DOHH2 (cell line): ENCODE results near the gene TLR9.

ENCODE experiments used
- H3F3A ChIP-seq: fragments of 200-600 bp; sonication (generic), shearing (Covaris generic); 2 replicates; pipeline ENCODE4 v1.6.0; 2016; ENCODE audit warnings: antibody characterized with exemption, mild to moderate bottlenecking; ENCODE audit not compliant: control insufficient read depth, insufficient read depth
- H3K27ac ChIP-seq: fragments of 200-600 bp; sonication (generic); 2 replicates; pipeline ENCODE4 v1.5.1; 2014; ENCODE audit warnings: low read depth, mild to moderate bottlenecking, low read length, moderate library complexity
- H3K27me3 ChIP-seq: fragments of 200-600 bp; sonication (generic); 2 replicates; pipeline ENCODE4 v1.6.1; 2014; ENCODE audit warnings: mild to moderate bottlenecking, low read length, mixed read lengths; ENCODE audit not compliant: control insufficient read depth
- H3K36me3 ChIP-seq: fragments of 200-600 bp; sonication (generic); 2 replicates; pipeline ENCODE4 v1.6.1; 2014; ENCODE audit warnings: mild to moderate bottlenecking, low read length, moderate library complexity, mixed read lengths; ENCODE audit not compliant: control insufficient read depth
- H3K4me1 ChIP-seq: fragments of 200-600 bp; sonication (generic); 2 replicates; pipeline ENCODE4 v1.6.1; 2014; ENCODE audit warnings: mild to moderate bottlenecking, low read length, mixed read lengths; ENCODE audit not compliant: control insufficient read depth
- H3K4me2 ChIP-seq: fragments of 200-600 bp; sonication (generic); 2 replicates; pipeline ENCODE4 v1.6.0; 2014; ENCODE audit warnings: mild to moderate bottlenecking, low read length, moderate library complexity
- H3K4me3 ChIP-seq: fragments of 200-600 bp; sonication (generic); 2 replicates; pipeline ENCODE4 v1.5.1; 2014; ENCODE audit warnings: mild to moderate bottlenecking, low read length, mixed read lengths
- H3K79me2 ChIP-seq: fragments of 200-600 bp; sonication (generic); 2 replicates; pipeline ENCODE4 v1.6.1; 2014; ENCODE audit warnings: mild to moderate bottlenecking, low read length, mixed read lengths; ENCODE audit not compliant: control insufficient read depth
- H3K9me2 ChIP-seq: fragments of 200-600 bp; sonication (generic); replicated peaks from 2 replicates; pipeline ENCODE4 v1.6.1; 2014; ENCODE audit warnings: mild to moderate bottlenecking, low read length, mixed read lengths; ENCODE audit not compliant: control insufficient read depth
- H3K9me3 ChIP-seq: fragments of 200-600 bp; sonication (generic); 2 replicates; pipeline ENCODE4 v1.6.1; 2014; ENCODE audit warnings: antibody characterized with exemption, low read length, mixed read lengths; ENCODE audit not compliant: control insufficient read depth, insufficient read depth
- H4K20me1 ChIP-seq: fragments of 200-600 bp; sonication (generic); 2 replicates; pipeline ENCODE4 v1.6.0; 2014; ENCODE audit warnings: low read depth, mild to moderate bottlenecking, antibody characterized with exemption, low read length, moderate library complexity; ENCODE audit not compliant: control insufficient read depth, insufficient read depth
- EZH2phosphoT487 ChIP-seq: fragments of 200-600 bp; sonication (generic); IDR thresholded peaks from 2 replicates; pipeline ENCODE4 v1.6.1; 2017; ENCODE audit warnings: borderline replicate concordance, mild to moderate bottlenecking, antibody characterized with exemption, low read length, moderate library complexity, mixed read lengths
- TF ChIP-seq, protein P1 (sequence below): fragments of 200-600 bp; sonication (generic); IDR thresholded peaks from one replicate; pipeline ENCODE4 v1.5.1; 2014; ENCODE audit warnings: antibody characterized with exemption, mild to moderate bottlenecking, low read depth, low read length; ENCODE audit not compliant: poor library complexity, severe bottlenecking

Gene TLR9

DNA sequence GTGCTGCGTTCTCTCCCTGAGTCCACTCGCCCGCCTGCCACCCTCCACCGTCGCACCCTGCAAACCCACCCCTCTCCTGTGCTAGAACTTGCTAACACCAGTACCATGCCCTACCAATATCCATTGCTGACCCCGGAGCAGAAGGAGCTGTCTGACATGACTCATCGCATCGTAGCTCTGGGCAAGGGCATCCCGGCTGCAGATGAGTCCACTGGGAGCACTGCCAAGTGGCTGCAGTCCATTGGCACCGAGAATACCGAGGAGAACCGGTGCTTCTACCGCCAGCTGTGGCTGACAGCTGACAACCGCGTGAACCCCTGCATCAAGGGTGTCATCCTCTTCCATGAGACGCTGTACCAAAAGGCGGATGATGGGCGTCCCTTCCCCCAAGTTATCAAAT is 32.4 kb downstream of the TLR9 start:
- H3F3A ChIP-seq: no peaks in the 10 kb centered on the region
- H3K9me3 ChIP-seq: no peaks in the 10 kb centered on the region
- H3K4me3 ChIP-seq: no peak overlapping the region
- TF ChIP-seq, protein P1, sequence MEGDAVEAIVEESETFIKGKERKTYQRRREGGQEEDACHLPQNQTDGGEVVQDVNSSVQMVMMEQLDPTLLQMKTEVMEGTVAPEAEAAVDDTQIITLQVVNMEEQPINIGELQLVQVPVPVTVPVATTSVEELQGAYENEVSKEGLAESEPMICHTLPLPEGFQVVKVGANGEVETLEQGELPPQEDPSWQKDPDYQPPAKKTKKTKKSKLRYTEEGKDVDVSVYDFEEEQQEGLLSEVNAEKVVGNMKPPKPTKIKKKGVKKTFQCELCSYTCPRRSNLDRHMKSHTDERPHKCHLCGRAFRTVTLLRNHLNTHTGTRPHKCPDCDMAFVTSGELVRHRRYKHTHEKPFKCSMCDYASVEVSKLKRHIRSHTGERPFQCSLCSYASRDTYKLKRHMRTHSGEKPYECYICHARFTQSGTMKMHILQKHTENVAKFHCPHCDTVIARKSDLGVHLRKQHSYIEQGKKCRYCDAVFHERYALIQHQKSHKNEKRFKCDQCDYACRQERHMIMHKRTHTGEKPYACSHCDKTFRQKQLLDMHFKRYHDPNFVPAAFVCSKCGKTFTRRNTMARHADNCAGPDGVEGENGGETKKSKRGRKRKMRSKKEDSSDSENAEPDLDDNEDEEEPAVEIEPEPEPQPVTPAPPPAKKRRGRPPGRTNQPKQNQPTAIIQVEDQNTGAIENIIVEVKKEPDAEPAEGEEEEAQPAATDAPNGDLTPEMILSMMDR: no peak
- no peak for TF ChIP-seq EZH2phosphoT487
- no peak overlapping the region for H3K27ac ChIP-seq
- H3K9me2 ChIP-seq: no peaks in the 10 kb centered on the region
- H4K20me1 ChIP-seq: no peaks in the 10 kb centered on the region
- H3K36me3 ChIP-seq: 0 out of 2 replicates have a peak, but pooled peaks cover under 1% of the 10 kb centered on the region
- no peaks in the 10 kb centered on the region for H3K27me3 ChIP-seq
- peaks cover 9% of the 10 kb centered on the region for H3K4me1 ChIP-seq
- H3K4me2 ChIP-seq: no peak overlapping the region
- H3K79me2 ChIP-seq: peaks cover 1% of the 10 kb centered on the region

DNA sequence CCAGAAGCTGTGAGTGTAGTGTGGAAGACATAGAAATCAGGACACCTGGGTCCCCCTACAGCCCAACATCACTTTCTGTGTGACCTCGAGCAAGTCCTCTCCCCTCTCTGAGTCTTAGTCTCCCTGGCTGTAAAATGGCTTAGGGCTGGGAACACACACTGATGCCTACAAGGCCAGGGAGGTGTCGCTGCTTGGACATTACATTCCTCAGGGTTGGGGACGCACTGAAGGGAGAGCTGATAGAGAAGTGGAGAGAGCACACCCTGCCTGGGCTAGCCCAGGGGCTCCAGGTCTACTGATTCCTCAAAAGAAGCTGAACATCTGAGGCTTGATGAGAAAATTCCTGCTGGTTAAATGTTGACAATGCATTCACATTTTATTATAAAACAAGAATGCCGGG is 33.8 kb downstream of the TLR9 start:
- Histone ChIP-seq H4K20me1 (no peaks in the 10 kb centered on the region), H3K4me1 (no peaks in the 10 kb centered on the region), H3K36me3 (no peaks in the 10 kb centered on the region), H3K79me2 (no peaks in the 10 kb centered on the region), H3K9me2 (no peaks in the 10 kb centered on the region), H3K4me2 (no peak overlapping the region), H3K27ac (no peak overlapping the region), H3K27me3 (no peaks in the 10 kb centered on the region), H3F3A (no peaks in the 10 kb centered on the region), H3K9me3 (no peaks in the 10 kb centered on the region), H3K4me3 (no peak overlapping the region)
- TF ChIP-seq EZH2phosphoT487: no peak
- TF ChIP-seq, protein P1: no peak

DNA sequence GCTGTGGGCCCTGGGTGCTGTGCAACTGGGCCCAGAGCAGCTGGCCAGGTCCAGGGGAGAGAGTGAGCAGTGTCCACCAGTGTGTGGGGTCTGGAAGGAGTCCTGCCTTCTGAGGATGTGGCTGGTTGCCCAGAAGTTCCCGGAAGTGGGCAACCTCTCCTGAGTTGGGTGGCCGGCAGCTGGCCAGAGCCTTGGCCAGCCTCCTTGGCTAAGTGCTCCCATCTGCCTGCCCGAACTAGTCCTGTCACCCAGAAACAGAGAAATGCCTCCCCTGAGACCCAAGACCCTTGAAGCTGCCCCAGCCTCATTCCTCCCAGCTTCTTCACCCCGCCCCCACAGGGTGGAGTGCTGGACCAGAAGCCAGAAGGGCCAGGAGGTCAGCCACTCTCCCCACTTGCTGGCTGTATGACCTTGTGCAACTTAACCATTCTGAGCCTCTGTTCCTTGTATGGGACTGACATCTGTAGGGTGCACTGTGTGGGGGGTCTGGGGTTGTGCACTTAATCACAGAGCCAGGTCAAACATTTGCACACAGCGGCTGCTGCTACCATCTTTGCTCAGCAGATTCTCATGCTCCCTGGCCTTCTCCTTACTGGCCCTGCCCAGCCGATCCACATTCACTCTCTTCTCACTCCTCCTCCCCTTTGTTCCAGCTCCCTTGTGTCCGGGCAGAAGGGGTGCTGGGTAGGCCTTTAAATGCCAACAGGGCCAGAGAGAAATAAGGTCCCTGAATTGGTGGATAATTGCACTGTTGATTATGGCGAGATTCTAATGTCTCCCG is 35.0 kb downstream of the TLR9 start:
- H3K4me3 ChIP-seq: no peak overlapping the region
- no peaks in the 10 kb centered on the region for H3K4me1 ChIP-seq
- H3F3A ChIP-seq: no peaks in the 10 kb centered on the region
- no peak overlapping the region for H3K4me2 ChIP-seq
- no peaks in the 10 kb centered on the region for H3K79me2 ChIP-seq
- H3K27me3 ChIP-seq: no peaks in the 10 kb centered on the region
- H3K9me2 ChIP-seq: no peaks in the 10 kb centered on the region
- TF ChIP-seq, protein P1: no peak
- TF ChIP-seq EZH2phosphoT487: no peak
- no peaks in the 10 kb centered on the region for H4K20me1 ChIP-seq
- H3K9me3 ChIP-seq: no peaks in the 10 kb centered on the region
- no peak overlapping the region for H3K27ac ChIP-seq
- H3K36me3 ChIP-seq: no peaks in the 10 kb centered on the region
